ENCODE data around the gene GZF1. TPM values are rescaled to one million over a fixed set of nuclear protein-coding genes. Genes with fewer than 3 reads are reported as not detected.
"Not testable (repeated sequence)": the region's sequence is repeated elsewhere in the genome, so short reads cannot be mapped to it uniquely, and the experiment has no call there.

Gene GZF1
- polyA plus RNA-seq, 6 donors from 2014 or later: 2.3 to 3.5 (median 3.1) TPM; not detected in 1

DNA sequence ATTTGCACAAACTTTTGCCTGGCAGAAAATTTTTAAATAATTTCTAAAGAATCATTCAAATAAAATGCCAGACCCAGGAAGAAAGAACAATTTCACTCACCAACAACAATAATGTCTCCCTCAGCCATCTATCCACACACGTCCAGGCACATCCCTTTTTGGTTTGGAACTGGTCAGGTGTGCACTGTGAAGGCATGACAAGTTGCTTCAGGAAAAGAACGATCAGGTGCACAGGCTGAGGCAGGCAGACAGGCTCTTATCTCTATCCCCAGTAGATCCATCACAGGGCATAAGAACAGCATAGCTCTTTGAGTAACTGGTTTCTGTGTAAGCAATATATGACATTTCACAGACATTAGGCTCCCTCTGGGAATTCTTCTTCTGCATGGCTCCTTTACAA, 29.5 kb upstream of the GZF1 start:
- no peaks in the 10 kb centered on the region for H3K36me3 Mint-ChIP-seq
- H3K27me3 Mint-ChIP-seq: no peaks in the 10 kb centered on the region
- H3K4me3 Mint-ChIP-seq: no peak overlapping the region
- H3K27ac Mint-ChIP-seq: peak overlapping the region in 2 of 6 donors; percentile 8 to 28
- ATAC-seq (ENCODE audit: low read depth in 2 of 2): no peak
- peaks cover 8 to 25% (median 20%) of the 10 kb centered on the region in 3 donors for H3K4me1 Mint-ChIP-seq
- no peak for DNase-seq
- H3K9me3 Mint-ChIP-seq: peaks cover 0 to 6% (median 0%) of the 10 kb centered on the region in 7 donors

- H3K27ac Mint-ChIP-seq: peak overlapping the region in 2 of 6 donors; percentile 16 to 57
These were observed 27.9 kb upstream of the GZF1 start for GRCh38 chr20:23334111-23334510.

GRCh38 chr20:23335521-23335920, 26.5 kb upstream of the GZF1 start:
- ATAC-seq (ENCODE audit: low read depth in 2 of 2): no peak
- Mint-ChIP-seq H3K36me3 (no peaks in the 10 kb centered on the region), H3K27ac (no peak overlapping the region), H3K4me3 (no peak overlapping the region), H3K9me3 (peaks cover 0 to 2% (median 0%) of the 10 kb centered on the region in 7 donors), H3K27me3 (no peaks in the 10 kb centered on the region), H3K4me1 (peaks cover 8 to 25% (median 20%) of the 10 kb centered on the region in 3 donors)
- DNase-seq: no peak

More at GRCh38 chr20:23334111-23334510, 27.9 kb upstream of the GZF1 start:
- H3K9me3 Mint-ChIP-seq: peaks cover 0 to 6% (median 0%) of the 10 kb centered on the region in 7 donors
- no peak overlapping the region for H3K4me3 Mint-ChIP-seq
- DNase-seq (no peak), ATAC-seq (ENCODE audit: low read depth in 2 of 2) (no peak)
- H3K27me3 Mint-ChIP-seq: no peaks in the 10 kb centered on the region
- H3K4me1 Mint-ChIP-seq: peaks cover 8 to 25% (median 20%) of the 10 kb centered on the region in 3 donors
- no peaks in the 10 kb centered on the region for H3K36me3 Mint-ChIP-seq

DNA sequence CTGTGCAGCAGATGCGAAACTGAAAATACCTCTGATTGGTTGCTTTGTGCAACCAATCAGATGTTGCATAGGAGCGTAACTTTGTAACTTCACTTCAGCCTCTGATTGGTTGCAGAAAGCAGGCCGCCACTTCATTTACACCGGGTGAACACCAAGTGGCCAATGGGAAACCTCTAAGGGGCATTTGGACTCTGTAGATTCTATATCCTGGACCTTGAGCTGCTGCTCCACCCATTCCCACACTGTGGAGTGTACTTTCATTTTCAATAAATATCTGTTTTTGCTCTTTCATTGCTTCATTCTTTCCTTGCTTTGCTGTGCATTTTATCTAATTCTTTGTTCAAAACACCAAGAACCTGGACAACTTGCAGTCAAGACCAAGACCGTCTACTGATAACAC, 25.5 kb upstream of the GZF1 start:
- ATAC-seq (ENCODE audit: low read depth in 2 of 2) (no peak), DNase-seq (no peak)
- Mint-ChIP-seq H3K4me1 (peaks cover 8 to 21% (median 16%) of the 10 kb centered on the region in 3 donors), H3K9me3 (peaks cover 0 to 2% (median 0%) of the 10 kb centered on the region in 7 donors), H3K36me3 (no peaks in the 10 kb centered on the region), H3K27me3 (no peaks in the 10 kb centered on the region), H3K4me3 (no peak overlapping the region), H3K27ac (no peak overlapping the region)

DNA sequence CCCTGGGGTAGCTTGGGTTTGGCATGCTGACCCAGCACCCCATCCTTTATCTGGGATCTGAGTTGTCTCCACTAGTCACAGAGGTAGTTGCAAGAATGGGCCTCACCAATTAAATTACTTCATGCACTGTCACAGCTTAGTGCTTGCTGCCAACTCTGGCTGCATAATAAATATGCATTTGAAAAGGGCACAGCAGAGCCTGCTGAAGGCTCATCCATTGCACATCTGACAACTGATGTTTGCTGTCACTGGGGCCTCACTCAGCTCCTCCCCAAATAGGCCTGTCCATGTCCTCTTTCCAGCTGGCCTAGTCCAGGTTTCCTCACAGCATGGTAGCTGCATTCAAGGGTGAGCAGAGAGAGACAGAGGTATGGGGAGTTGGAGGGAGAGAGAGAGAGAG, 24.7 kb upstream of the GZF1 start:
- H3K36me3 Mint-ChIP-seq: no peaks in the 10 kb centered on the region
- peaks cover 0 to 2% (median 0%) of the 10 kb centered on the region in 7 donors for H3K9me3 Mint-ChIP-seq
- H3K4me1 Mint-ChIP-seq: peaks cover 2 to 12% (median 11%) of the 10 kb centered on the region in 3 donors
- peak overlapping the region in 2 of 6 donors; percentile 61 to 63 for H3K27ac Mint-ChIP-seq
- DNase-seq (no peak), ATAC-seq (ENCODE audit: low read depth in 2 of 2) (no peak)
- H3K4me3 Mint-ChIP-seq: peak overlapping the region in 1 of 8 donors; percentile 29
- no peaks in the 10 kb centered on the region for H3K27me3 Mint-ChIP-seq

DNA sequence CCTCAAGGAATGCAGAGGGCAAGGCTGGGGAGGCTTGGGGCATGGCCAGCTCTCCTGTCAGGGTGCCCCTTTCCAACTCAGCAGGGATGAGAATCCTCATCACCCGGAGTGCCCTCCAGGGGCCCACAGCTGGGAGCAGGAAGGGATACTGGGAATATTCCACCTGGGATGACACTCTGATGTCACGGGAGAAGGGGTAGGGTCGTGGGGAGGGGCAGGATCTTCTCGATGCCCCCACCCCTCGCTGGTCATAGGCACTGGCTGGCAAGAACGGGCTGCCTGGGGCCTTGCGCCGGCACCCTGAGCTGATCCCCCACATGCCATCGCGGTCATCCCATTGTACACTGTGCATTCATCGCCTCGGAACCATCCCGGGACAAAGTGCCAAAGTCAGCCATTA, 22.0 kb upstream of the GZF1 start:
- DNase-seq: no peak
- Mint-ChIP-seq H3K4me3 (no peak overlapping the region), H3K36me3 (no peaks in the 10 kb centered on the region), H3K27ac (no peak overlapping the region), H3K4me1 (peaks cover 0 to under 1% (median 0%) of the 10 kb centered on the region in 3 donors), H3K9me3 (no peaks in the 10 kb centered on the region), H3K27me3 (no peaks in the 10 kb centered on the region)
- no peak for ATAC-seq (ENCODE audit: low read depth in 2 of 2)

DNA sequence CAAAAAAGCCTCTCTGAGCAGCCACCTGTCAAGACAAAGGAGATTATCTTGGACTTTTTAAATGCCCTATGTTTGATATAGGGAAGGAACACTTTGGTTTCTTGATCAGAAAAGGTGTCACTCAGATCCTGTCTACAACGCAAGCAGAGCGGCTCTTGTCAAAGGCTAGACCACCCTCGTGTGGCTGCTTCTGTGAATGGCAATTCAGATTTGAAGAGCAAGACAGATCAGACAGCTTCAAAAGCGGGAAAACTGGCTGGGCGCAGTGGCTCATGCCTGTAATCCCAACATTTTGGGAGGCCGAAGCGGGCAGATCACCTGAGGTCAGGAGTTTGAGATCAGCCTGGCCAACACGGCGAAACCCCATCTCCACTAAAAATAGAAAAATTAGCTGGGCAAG, 21.5 kb upstream of the GZF1 start:
- Mint-ChIP-seq H3K4me1 (no peaks in the 10 kb centered on the region), H3K27ac (peak overlapping the region in 1 of 6 donors; percentile 82), H3K9me3 (no peaks in the 10 kb centered on the region), H3K4me3 (no peak overlapping the region), H3K36me3 (no peaks in the 10 kb centered on the region), H3K27me3 (no peaks in the 10 kb centered on the region)
- DNase-seq (no peak), ATAC-seq (ENCODE audit: low read depth in 2 of 2) (no peak)

GRCh38 chr20:23341073-23341472, 20.9 kb upstream of the GZF1 start:
- no peaks in the 10 kb centered on the region for H3K9me3 Mint-ChIP-seq
- H3K27me3 Mint-ChIP-seq: no peaks in the 10 kb centered on the region
- H3K27ac Mint-ChIP-seq: no peak overlapping the region
- no peaks in the 10 kb centered on the region for H3K4me1 Mint-ChIP-seq
- DNase-seq (no peak), ATAC-seq (ENCODE audit: low read depth in 2 of 2) (no peak)
- H3K4me3 Mint-ChIP-seq: no peak overlapping the region
- no peaks in the 10 kb centered on the region for H3K36me3 Mint-ChIP-seq

DNA sequence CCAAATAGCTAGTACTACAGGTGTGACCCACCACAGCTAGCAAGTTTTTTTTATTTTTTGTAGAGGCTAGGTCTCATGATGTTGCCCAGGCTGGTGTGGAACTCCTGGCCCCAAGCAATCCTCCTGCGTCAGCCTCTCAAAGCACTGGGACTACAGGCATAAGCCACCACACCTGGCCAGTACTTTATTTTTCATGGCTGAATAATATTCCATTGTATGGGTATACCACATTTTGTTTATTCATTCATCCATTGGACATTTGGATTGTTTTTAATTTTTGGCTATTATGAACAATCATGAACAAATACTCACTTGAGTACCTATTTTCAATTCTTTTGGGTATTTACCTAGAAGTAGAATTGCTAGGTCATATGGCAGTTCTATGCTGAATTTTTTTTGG, 18.4 kb upstream of the GZF1 start:
- Mint-ChIP-seq H3K36me3 (no peaks in the 10 kb centered on the region), H3K27ac (peak overlapping the region in 2 of 6 donors; percentile 37 to 44), H3K4me3 (no peak overlapping the region), H3K4me1 (no peaks in the 10 kb centered on the region), H3K9me3 (no peaks in the 10 kb centered on the region), H3K27me3 (no peaks in the 10 kb centered on the region)
- no peak for DNase-seq
- no peak for ATAC-seq (ENCODE audit: low read depth in 2 of 2)

- Mint-ChIP-seq H3K27me3 (no peaks in the 10 kb centered on the region), H3K4me3 (no peak overlapping the region), H3K36me3 (no peaks in the 10 kb centered on the region), H3K27ac (peak overlapping the region in 1 of 6 donors; percentile 65), H3K4me1 (peaks cover 2 to 3% (median 3%) of the 10 kb centered on the region in 3 donors), H3K9me3 (no peaks in the 10 kb centered on the region)
- no peak for ATAC-seq (ENCODE audit: low read depth in 2 of 2)
- DNase-seq: no peak
These were observed 17.6 kb upstream of the GZF1 start for GRCh38 chr20:23344336-23344735.

- ATAC-seq (ENCODE audit: low read depth in 2 of 2) (no peak), DNase-seq (no peak)
- H3K36me3 Mint-ChIP-seq: no peaks in the 10 kb centered on the region
- H3K4me3 Mint-ChIP-seq: peak overlapping the region in 1 of 8 donors; percentile 28
- no peaks in the 10 kb centered on the region for H3K27me3 Mint-ChIP-seq
- H3K9me3 Mint-ChIP-seq: no peaks in the 10 kb centered on the region
- H3K4me1 Mint-ChIP-seq: peaks cover 9 to 14% (median 10%) of the 10 kb centered on the region in 3 donors
- H3K27ac Mint-ChIP-seq: no peak overlapping the region
These were observed 16.0 kb upstream of the GZF1 start for GRCh38 chr20:23346002-23346401.

- DNase-seq (no peak), ATAC-seq (ENCODE audit: low read depth in 2 of 2) (no peak)
- H3K27me3 Mint-ChIP-seq: no peaks in the 10 kb centered on the region
- no peaks in the 10 kb centered on the region for H3K36me3 Mint-ChIP-seq
- H3K4me1 Mint-ChIP-seq: peaks cover 16 to 23% (median 23%) of the 10 kb centered on the region in 3 donors
- H3K4me3 Mint-ChIP-seq: peak overlapping the region in 4 of 8 donors; percentile 4 to 74 (median 44)
- H3K9me3 Mint-ChIP-seq: no peaks in the 10 kb centered on the region
- peak overlapping the region in 2 of 6 donors; percentile 41 to 100 for H3K27ac Mint-ChIP-seq
These were observed 14.2 kb upstream of the GZF1 start for GRCh38 chr20:23347791-23348190.

DNA sequence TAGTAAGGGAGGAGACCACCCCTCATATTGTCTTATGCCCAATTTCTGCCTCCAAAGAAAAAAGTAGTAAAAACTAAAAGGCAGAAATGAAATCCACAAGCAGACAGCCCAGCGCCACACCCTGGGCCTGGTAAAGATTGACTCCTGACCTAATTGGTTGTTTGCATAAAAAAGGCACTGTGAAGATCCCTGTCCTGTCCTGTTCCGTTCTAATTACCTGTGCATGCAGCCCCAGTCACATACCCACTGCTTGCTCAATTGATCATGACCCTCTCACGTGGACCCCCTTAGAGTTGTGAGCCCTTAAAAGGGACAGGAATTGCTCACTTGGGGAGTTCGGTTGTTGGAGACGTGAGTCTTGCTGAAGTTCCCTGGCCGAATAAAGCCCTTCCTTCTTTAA, 13.5 kb upstream of the GZF1 start:
- Mint-ChIP-seq H3K27ac (peak overlapping the region in 5 of 6 donors; percentile 63 to 100 (median 88)), H3K4me1 (peaks cover 18 to 31% (median 27%) of the 10 kb centered on the region in 3 donors), H3K4me3 (peak overlapping the region in 2 of 8 donors; percentile 44 to 90)
- not testable (repeated sequence) for DNase-seq; H3K27me3 Mint-ChIP-seq; H3K36me3 Mint-ChIP-seq; ATAC-seq (ENCODE audit: low read depth in 2 of 2); H3K9me3 Mint-ChIP-seq

- no peaks in the 10 kb centered on the region for H3K36me3 Mint-ChIP-seq
- peak overlapping the region; percentile 100 for H3K27ac Mint-ChIP-seq
- ATAC-seq (ENCODE audit: low read depth in 2 of 2): peak; percentile 48 to 55
- DNase-seq: no peak
- peaks cover 18 to 37% (median 27%) of the 10 kb centered on the region in 3 donors for H3K4me1 Mint-ChIP-seq
- no peaks in the 10 kb centered on the region for H3K27me3 Mint-ChIP-seq
- H3K9me3 Mint-ChIP-seq: no peaks in the 10 kb centered on the region
- H3K4me3 Mint-ChIP-seq: peak overlapping the region; percentile 90 to 100 (median 99)
These were observed 12.4 kb upstream of the GZF1 start for GRCh38 chr20:23349338-23350195.
